ENCODE results near the gene ZNF41. TPM values are rescaled to one million over a fixed set of nuclear protein-coding genes. Genes with fewer than 3 reads are reported as not detected.

The ZNF41 gene
- total RNA-seq, 1 donor from 2014 or later: 7.8 TPM

DNA sequence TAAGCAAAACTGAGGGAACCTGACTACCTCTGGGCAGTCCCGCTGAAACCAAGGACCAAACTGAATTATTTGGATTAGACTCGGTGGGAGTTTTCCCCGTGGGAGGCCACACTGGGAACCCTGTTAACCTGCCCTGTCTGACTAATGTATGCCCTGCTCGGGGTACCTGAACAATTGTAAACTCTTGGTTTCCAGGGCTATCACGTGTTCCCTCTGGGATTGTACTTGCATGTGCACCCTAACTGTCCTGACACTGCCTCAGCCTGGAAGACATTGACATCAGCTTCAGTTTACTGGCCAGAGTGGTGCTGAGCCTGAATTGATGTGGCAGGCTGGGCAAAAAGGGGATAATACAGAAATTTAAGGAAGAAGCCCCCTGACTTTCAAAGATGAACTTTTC lies 20.1 kb upstream of the ZNF41 start:
- no peak for TF ChIP-seq CTCF (conservative IDR thresholded peaks at IDR 0.05)
- no peaks in the 10 kb centered on the region for H3K27me3 Mint-ChIP-seq (ENCODE audit: low read depth)
- peak overlapping the region; percentile 19 for H3K27ac Mint-ChIP-seq (ENCODE audit: unreplicated experiment)
- H3K36me3 Mint-ChIP-seq (ENCODE audit: low read depth): no peaks in the 10 kb centered on the region
- H3K9me3 Mint-ChIP-seq: no peaks in the 10 kb centered on the region
- DNase-seq (ENCODE audit: low read depth, low spot score): no peak
- H3K4me1 Mint-ChIP-seq: peaks cover 15% of the 10 kb centered on the region
- no peak overlapping the region for H3K4me3 Mint-ChIP-seq

- H3K27me3 Mint-ChIP-seq (ENCODE audit: low read depth): no peaks in the 10 kb centered on the region
- H3K36me3 Mint-ChIP-seq (ENCODE audit: low read depth): no peaks in the 10 kb centered on the region
- no peaks in the 10 kb centered on the region for H3K9me3 Mint-ChIP-seq
- no peak for TF ChIP-seq CTCF (conservative IDR thresholded peaks at IDR 0.05)
- no peak overlapping the region for H3K27ac Mint-ChIP-seq (ENCODE audit: unreplicated experiment)
- H3K4me3 Mint-ChIP-seq: no peak overlapping the region
- no peak for DNase-seq (ENCODE audit: low read depth, low spot score)
- peaks cover 15% of the 10 kb centered on the region for H3K4me1 Mint-ChIP-seq
Measured at GRCh38 chrX:47502316-47503125, 19.5 kb upstream of the ZNF41 start.

- Mint-ChIP-seq H3K36me3 (ENCODE audit: low read depth) (no peaks in the 10 kb centered on the region), H3K4me1 (peaks cover 15% of the 10 kb centered on the region), H3K27ac (ENCODE audit: unreplicated experiment) (no peak overlapping the region), H3K27me3 (ENCODE audit: low read depth) (no peaks in the 10 kb centered on the region), H3K4me3 (no peak overlapping the region), H3K9me3 (no peaks in the 10 kb centered on the region)
- no peak for TF ChIP-seq CTCF (conservative IDR thresholded peaks at IDR 0.05)
- no peak for DNase-seq (ENCODE audit: low read depth, low spot score)
Measured at GRCh38 chrX:47501226-47502074, 18.4 kb upstream of the ZNF41 start.

DNA sequence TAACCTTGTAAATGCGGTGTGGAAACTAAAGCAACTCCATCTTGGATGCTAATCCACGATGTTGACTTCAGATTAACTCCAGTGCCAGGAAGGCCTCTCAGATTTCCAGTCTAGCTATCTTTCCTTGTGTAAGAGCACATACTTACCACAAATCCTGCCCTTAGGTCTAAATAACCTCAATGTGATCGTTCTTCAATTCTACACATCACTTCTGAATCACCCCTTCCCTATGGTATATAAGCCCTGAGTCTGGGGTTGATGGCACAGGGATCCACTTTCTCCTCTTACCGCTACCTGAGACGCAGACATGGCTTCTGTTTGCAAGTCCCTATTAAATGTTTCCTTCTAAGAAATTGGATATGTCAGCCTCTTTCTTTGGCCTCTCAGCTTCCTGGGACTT lies 17.5 kb upstream of the ZNF41 start:
- no peak for TF ChIP-seq CTCF (conservative IDR thresholded peaks at IDR 0.05)
- H3K27ac Mint-ChIP-seq (ENCODE audit: unreplicated experiment): no peak overlapping the region
- DNase-seq (ENCODE audit: low read depth, low spot score): no peak
- H3K9me3 Mint-ChIP-seq: no peaks in the 10 kb centered on the region
- no peak overlapping the region for H3K4me3 Mint-ChIP-seq
- peaks cover 15% of the 10 kb centered on the region for H3K4me1 Mint-ChIP-seq
- no peaks in the 10 kb centered on the region for H3K27me3 Mint-ChIP-seq (ENCODE audit: low read depth)
- peaks cover 2% of the 10 kb centered on the region for H3K36me3 Mint-ChIP-seq (ENCODE audit: low read depth)

- H3K27ac Mint-ChIP-seq (ENCODE audit: unreplicated experiment): no peak overlapping the region
- H3K4me1 Mint-ChIP-seq: peaks cover 15% of the 10 kb centered on the region
- H3K9me3 Mint-ChIP-seq: peaks cover 6% of the 10 kb centered on the region
- H3K4me3 Mint-ChIP-seq: no peak overlapping the region
- no peaks in the 10 kb centered on the region for H3K27me3 Mint-ChIP-seq (ENCODE audit: low read depth)
- no peak for DNase-seq (ENCODE audit: low read depth, low spot score)
- TF ChIP-seq CTCF (conservative IDR thresholded peaks at IDR 0.05): no peak
- H3K36me3 Mint-ChIP-seq (ENCODE audit: low read depth): peaks cover 2% of the 10 kb centered on the region
Measured at GRCh38 chrX:47499293-47499692, 16.3 kb upstream of the ZNF41 start.

All from neural crest cell (in vitro differentiated cells).